Left forelimb (tissue), 1 donor: ENCODE measurements around the gene XYLT1.
A peak's percentile ranks its signal among the peaks of the same experiment; 100 is the strongest.
"Not testable (repeated sequence)": the region's sequence is repeated elsewhere in the genome, so short reads cannot be mapped to it uniquely, and the experiment has no call there.

Source experiments
- DNase-seq: peaks from one replicate; pipeline ENCODE4 v3.0.0-alpha.2; 2018; ENCODE audit warnings: low spot score

The XYLT1 gene

GRCh38 chr16:17426451-17426850 lies 44.3 kb downstream of the XYLT1 start:
- DNase-seq = no peak

DNA sequence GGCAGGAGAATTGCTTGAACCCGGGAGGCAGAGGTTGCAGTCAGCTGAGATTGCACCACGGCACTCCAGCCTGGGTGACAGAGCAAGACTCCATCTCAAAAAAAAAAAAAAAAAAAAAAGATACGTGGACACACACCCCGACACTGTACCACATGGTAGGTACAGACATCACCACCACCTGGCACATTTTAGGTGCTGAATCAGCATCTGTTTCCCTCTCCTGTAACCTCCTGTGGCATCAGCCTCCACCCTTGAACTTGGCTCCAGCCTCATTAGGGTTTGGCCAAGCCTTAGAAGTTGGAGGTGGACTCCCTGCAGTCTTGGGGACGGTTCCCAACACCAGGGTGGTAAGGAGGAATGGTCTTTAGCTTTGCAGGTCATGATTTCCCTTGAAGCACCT lies 46.0 kb downstream of the XYLT1 start:
- no peak for DNase-seq

- no peak for DNase-seq
Measured at GRCh38 chr16:17423221-17423620, 47.5 kb downstream of the XYLT1 start.

- no peak for DNase-seq
Measured at GRCh38 chr16:17420816-17421215, 49.9 kb downstream of the XYLT1 start.

DNA sequence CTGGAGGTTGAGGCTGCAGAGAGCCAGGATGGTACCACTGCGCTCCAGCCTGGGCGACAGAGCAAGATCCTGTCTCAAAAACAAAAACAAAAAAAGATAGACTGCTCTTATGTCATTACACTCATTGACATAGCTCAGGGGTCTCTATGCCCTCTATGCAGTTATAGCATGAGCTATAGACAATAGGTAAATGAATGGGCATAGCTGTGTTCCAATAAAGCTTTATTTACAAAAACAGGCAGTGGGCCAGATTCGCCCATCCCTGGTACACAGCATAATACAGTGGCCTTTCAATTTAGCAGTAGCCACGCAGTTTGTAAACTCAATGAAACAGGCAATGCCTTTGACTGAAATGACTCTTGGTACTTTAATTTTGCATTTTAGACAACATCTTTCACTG lies 51.5 kb downstream of the XYLT1 start:
- no peak for DNase-seq

GRCh38 chr16:17417740-17418139 lies 53.0 kb downstream of the XYLT1 start:
- no peak for DNase-seq

DNA sequence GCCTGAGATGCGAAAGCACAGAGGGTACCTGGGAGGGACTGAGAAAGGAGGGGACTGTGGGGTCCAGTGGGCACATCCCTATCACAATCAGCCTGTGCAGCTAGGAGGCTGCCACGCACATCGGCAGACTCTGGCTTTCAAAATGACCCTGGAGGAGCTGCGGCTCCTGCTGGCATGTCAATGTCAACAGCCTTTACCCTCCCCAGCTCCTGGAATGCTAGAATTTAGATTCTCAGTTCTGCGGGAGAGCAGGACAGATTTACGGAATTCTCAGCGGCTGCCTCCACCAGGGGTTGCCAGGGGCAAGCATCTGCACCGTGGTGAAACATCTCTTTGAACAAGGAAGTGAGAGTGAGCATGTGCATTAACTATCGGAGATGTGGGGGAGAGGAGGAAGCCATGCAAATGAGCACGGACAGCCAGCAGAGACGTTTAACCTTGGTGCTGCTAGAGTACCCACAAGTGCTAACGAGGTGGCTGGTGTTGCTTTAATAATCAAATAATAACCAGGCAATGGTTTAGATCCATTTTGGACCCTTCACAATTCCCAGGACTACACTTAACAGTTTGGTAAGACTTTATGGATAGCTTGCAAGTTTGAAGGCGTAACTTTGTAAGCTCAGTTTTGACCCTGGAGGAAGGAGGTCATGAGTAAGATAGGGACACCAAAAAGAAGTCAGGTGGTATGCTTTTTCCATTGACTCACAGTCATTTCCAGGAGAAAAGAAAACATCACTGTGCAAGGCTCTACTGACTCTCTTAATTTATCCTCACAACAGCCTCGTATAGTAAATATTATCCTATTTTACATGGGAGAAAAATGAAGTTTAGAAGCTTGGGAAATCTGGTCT lies 54.1 kb downstream of the XYLT1 start:
- no peak for DNase-seq

- DNase-seq = no peak
Measured at GRCh38 chr16:17414916-17415315, 55.8 kb downstream of the XYLT1 start.

DNA sequence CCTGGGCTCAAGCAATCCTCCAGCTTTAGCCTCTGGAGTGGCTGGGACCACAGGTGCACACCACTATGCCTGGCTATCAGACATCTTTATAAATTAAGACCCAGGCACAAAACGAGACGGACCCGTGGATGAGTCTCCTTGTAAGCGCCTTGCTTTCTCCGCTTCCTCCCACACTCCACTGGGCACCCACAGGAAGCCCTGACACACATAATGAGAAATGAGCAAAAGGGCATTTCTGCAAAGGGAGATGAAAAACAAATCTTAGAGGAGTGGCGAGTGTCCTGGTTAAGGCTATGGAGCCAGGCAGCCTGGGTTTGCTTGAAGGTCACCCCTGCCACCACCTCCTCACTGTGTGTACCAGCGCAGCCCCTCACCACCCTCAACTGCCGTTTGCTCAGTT lies 56.3 kb downstream of the XYLT1 start:
- no peak for DNase-seq

- no peak for DNase-seq
Measured at GRCh38 chr16:17413508-17413907, 57.3 kb downstream of the XYLT1 start.

- DNase-seq = no peak
Measured at GRCh38 chr16:17412791-17413190, 58.0 kb downstream of the XYLT1 start.

DNA sequence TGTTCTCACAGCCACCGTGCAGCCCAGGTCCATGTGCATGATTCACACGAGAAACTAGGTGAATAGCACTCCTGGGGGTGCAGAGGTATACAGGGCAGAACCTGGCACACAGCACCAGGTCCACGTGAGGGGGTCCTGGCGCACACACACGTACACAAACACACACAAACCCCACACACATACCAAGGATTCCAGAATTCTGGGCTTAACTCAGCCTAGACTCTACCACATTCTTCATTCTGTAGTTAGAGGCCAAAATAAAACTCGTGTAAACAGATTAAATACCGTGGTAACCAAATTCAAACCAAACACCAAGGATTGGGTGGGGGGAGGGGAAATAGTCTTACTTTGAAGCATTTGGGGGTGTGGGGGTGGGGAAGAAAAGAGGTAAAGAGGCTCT lies 58.5 kb downstream of the XYLT1 start:
- DNase-seq = no peak

- DNase-seq = no peak
Measured at GRCh38 chr16:17411263-17411662, 59.5 kb downstream of the XYLT1 start.

DNA sequence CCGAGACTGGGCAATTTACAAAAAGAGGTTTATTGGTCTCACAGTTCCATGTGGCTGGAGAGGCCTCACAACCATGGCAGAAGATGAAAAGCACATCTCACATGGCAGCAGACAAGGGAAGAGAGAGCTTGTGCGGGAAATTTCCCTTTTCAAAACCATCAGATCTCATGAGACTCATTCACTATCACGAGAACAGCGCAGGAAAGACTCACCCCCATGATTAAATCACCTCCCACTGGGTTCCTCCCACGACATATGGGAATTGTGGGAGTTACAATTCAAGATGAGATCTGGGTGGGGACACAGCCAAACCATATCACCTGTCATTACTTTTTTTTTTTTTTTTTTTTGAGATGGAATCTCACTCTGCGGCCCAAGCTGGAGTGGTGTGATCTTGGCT lies 60.4 kb downstream of the XYLT1 start:
- not testable (repeated sequence) for DNase-seq

DNA sequence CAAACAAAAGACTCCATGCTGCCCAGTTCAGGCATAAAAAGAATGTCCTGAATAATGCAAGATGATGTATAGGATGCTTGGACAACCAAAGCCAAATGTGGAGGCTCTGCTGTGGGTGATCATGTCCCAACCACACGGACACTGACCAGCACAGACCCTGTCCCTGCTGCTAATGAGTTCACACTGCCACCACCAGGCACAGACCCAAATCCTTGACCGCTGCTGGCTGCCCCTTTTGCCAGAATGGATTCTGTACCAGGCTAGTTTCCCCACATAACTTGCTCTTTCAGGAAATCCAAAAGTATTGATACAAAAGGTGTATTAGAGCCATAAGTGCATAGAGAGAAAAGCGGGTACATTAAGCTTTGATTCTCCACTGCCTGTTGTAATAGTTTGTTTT lies 60.9 kb downstream of the XYLT1 start:
- no peak for DNase-seq

- no peak for DNase-seq
Measured at GRCh38 chr16:17408955-17409441, 61.8 kb downstream of the XYLT1 start.

DNA sequence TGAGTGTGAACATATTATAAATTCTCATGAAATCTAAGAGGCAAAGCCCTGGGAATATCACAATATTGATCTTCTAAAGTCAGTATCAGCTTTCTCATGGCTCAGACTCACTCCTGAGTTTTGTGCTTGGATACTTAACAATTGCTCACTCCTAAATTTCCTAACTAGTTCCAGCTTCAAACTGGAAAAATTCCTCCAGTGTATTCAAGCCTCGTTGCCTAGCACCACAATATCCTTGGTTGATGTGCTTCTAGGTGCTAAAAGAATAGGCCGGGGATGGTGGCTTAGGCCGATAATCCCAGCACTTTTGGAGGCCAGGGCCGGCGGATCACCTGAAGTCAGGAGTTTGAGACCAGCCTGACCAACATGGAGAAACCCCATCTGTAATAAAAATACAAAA lies 62.5 kb downstream of the XYLT1 start:
- DNase-seq = no peak

- no peak for DNase-seq
Measured at GRCh38 chr16:17407321-17407720, 63.4 kb downstream of the XYLT1 start.

DNA sequence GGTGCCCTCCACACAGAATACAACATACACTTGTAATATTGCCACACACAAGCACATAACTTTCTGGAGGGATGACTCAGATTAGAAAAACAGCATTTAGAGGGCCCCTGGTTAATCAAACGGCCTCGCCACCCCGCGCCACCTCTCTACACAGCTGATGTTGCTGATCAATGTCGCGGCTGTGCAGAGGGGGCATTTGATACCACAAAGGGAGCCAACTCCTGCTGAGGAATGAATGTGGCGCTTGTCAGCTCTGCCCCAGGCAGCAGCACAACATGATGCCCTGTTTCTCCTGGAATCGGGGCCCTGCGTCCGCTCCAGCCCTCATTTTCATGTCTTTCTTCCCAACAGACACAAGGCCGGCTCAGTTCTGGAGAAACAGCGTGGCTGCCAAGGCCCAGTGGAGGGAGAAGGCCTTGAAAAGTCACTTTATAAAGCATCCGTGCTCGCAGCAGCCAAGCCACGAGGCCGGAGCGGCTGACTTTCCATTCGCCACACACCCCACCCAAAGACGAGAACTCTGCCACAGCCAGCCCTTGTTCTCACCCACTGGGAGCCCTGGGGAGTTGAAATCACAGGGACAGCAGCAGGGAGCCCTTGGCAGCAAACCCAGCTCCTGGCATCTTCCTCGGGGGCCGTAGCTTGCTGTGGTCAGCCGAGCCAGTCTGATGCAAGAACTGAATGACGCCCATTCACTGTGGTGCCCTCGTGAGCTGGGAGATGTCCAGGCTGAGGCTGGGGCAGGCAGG lies 65.6 kb downstream of the XYLT1 start:
- peak; percentile 72 for DNase-seq

DNA sequence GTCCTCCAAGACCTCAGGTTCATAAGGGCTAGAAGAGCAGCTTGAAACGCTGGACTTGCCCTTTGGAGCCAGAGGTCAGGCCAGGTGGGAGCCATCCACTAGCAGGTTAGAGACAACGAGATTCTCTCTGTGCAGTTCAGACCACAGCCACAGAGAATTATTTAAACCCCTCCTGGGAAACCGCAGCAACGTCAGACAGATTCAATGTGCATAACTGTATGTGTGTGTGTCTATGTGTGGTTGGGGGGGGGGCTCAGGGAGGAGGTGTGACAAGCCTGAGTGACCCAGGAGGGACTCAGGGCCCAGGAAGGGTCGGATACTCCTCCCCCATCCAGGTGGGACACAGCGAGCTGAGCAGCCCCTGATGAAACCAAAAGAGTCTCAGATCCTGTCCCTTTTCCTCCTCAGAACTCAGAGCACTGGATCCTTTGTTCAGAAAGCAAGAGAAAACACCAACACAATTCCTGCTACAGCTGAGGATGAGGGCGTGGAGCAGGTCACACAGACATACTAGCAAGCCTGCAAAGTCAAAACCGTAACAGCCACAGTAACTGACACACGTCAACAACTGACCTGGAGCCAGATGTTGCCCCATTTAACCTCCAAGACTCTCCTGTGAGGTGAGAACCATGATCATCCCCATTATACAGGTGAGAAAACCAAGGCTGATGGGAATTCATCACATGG lies 66.8 kb downstream of the XYLT1 start:
- no peak for DNase-seq

DNA sequence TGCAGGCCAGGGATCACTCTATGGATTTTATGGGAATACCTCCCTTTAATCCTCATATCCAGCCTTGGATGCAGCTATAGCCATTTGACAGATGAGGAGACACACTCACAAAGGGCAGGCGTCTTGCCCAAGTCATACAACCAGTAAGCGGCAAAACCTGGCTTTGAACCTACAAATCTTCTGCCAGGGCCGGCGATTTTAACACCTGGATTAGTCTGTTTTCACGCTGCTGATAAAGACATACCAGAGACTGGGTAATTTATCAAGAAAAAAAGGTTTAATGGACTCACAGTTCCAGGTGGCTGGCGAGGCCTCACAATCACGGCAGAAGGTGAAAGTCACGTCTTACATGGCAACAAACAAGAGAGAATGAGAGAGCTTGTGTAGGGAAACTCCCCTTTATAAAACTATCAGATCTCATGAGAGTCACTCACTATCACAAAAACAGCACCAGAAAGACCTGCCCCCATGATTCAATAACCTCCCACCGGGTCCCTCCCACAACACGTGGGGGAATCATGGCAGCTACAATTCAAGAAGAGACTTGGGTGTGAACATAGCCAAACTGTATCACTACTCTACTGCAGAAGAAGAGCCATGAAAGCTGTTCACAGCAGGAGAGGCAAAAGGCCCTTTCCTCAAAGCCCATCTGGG lies 67.5 kb downstream of the XYLT1 start:
- DNase-seq = no peak

DNA sequence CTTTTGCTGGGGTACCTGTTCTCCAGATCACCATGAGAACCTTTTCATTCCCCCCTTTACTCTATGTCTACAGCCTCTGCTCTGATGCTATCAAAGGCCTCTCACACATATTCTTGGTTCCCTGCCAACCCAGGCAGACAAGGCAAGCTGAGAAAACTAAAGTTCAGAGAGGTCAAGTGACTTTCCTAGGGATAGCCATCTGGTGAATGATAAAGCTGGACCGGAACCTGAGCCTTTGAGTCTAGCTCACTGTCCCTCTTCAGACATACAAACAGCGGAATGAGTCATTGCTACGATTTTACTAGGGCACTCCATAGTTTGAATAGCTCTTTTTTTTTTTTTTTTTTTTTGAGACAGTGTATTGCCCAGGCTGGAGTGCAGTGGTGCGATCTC lies 73.3 kb downstream of the XYLT1 start:
- DNase-seq = no peak
